ENCODE data around the gene PLCZ1.

The PLCZ1 gene

DNA sequence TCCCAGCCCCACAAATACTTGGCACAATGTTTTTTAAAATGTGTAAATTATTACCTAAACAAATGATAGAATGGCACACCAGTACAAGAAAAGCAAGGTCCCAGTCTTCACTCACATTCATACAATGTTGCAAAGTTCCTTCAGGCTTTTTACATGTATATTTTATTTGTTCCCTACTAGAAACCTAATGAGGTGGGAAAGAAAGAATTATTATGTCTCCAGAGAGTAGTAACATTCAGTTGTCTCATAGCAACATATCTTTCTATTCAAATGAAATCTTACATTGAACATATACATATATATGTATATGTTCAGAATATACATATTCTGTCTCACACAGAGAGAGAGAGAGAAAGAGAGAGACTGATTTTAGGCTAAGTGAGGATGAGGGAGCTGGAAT, 85.2 kb downstream of the PLCZ1 start:
- no peak for DNase-seq (ENCODE audit: extremely low read depth, low read depth)
- TF ChIP-seq, protein P1, sequence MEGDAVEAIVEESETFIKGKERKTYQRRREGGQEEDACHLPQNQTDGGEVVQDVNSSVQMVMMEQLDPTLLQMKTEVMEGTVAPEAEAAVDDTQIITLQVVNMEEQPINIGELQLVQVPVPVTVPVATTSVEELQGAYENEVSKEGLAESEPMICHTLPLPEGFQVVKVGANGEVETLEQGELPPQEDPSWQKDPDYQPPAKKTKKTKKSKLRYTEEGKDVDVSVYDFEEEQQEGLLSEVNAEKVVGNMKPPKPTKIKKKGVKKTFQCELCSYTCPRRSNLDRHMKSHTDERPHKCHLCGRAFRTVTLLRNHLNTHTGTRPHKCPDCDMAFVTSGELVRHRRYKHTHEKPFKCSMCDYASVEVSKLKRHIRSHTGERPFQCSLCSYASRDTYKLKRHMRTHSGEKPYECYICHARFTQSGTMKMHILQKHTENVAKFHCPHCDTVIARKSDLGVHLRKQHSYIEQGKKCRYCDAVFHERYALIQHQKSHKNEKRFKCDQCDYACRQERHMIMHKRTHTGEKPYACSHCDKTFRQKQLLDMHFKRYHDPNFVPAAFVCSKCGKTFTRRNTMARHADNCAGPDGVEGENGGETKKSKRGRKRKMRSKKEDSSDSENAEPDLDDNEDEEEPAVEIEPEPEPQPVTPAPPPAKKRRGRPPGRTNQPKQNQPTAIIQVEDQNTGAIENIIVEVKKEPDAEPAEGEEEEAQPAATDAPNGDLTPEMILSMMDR (IDR thresholded peaks at IDR 0.05; ENCODE audit: low read depth, low read length) = no peak

DNA sequence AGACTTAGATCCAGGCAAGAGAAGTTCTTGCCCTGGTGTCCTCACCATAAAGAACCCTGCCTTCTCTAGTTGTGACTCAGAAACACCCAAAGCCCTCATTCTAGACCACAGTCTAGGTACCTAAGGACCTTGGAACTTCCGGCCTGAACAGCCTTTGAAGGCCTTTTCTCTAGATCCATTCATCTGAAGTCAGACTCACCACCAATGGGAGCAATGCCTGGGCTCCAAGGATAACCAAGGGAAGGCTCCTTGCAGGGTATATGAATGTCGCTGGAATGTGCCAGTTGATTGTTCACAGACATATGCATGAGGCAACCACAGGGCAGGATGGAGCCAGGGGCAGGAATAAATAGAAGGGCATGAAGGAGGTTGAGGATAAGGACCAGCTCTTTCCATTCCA, 86.3 kb downstream of the PLCZ1 start:
- TF ChIP-seq, protein P1 (IDR thresholded peaks at IDR 0.05; ENCODE audit: low read depth, low read length) = no peak

GRCh38 chr12:18646286-18646890, 91.4 kb downstream of the PLCZ1 start:
- no peak for DNase-seq (ENCODE audit: extremely low read depth, low read depth)
- TF ChIP-seq, protein P1 (IDR thresholded peaks at IDR 0.05; ENCODE audit: low read depth, low read length) = no peak

More for the DNA sequence above, 86.3 kb downstream of the PLCZ1 start:
- DNase-seq (ENCODE audit: extremely low read depth, low read depth) = no peak

- TF ChIP-seq, protein P1 (IDR thresholded peaks at IDR 0.05; ENCODE audit: low read depth, low read length) = no peak
- no peak for DNase-seq (ENCODE audit: extremely low read depth, low read depth)
These were observed 93.2 kb downstream of the PLCZ1 start for GRCh38 chr12:18644564-18644963.

- TF ChIP-seq, protein P1 (IDR thresholded peaks at IDR 0.05; ENCODE audit: low read depth, low read length) = no peak
- DNase-seq (ENCODE audit: extremely low read depth, low read depth) = no peak
These were observed 94.1 kb downstream of the PLCZ1 start for GRCh38 chr12:18643681-18644080.

DNA sequence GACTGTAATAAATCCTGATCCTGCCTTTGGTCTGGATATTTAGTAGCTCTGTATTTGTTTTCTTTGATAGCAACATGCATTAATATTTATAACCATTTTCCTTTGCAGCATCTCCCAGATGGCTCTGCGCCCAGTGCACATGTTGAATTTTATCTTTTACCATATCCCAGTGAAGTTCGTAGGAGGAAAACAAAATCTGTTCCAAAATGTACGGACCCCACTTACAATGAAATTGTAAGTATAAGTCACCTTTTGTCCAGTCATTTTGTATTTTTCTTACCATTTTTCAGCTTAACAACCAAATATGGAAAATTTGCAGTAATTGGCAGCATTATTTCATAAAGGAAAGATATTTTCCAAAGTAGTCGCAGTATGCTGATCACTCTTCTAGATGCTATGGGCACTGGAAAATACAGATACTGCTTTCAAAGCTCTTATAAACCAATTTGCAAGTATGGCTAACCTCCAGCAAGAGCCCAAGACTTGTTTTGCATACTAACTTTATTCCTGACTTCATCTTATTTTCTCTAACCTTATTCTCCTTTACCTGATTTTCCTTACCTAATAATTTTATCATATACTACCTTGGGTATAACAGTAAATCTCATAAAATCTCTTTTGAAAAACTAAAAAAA, 97.4 kb downstream of the PLCZ1 start:
- DNase-seq (ENCODE audit: extremely low read depth, low read depth) = no peak
- TF ChIP-seq, protein P1 (IDR thresholded peaks at IDR 0.05; ENCODE audit: low read depth, low read length) = no peak

DNA sequence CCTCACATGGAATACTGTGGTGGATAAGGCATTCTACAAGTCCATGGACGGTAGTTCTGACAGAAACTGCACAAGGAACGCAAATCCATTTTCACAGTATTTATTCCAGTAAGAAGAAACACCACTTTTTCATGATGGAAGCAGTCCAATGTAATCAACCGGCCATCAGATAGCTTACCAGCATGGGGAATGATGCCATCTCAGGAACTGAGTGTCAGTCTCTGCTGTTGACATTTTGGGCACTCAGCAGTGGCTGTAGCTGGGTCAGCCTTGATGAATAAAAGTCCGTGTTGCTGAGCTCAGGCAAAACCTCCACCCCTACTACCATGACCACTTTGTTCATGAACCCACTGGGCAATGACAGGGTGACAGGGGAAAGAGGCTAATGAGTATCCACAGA, 103.4 kb downstream of the PLCZ1 start:
- no peak for DNase-seq (ENCODE audit: extremely low read depth, low read depth)
- TF ChIP-seq, protein P1 (IDR thresholded peaks at IDR 0.05; ENCODE audit: low read depth, low read length) = no peak
